NT2/D1 (cell line): Measurements from ENCODE around the gene PLCL1.
"Not testable (repeated sequence)": the region's sequence is repeated elsewhere in the genome, so short reads cannot be mapped to it uniquely, and the experiment has no call there.

Experiments
- DNase-seq: peaks from one replicate; pipeline ENCODE4 v3.0.0-alpha.2; 2011; ENCODE audit warnings: low read depth, low spot score
- H3K27me3 ChIP-seq: 2 replicates; pipeline ENCODE4 v1.6.0; 2011; ENCODE audit warnings: mild to moderate bottlenecking; ENCODE audit not compliant: insufficient read length, insufficient read depth
- H3K36me3 ChIP-seq: 2 replicates; pipeline ENCODE4 v1.6.1; 2011; ENCODE audit warnings: mild to moderate bottlenecking, low read length, mixed read lengths; ENCODE audit not compliant: insufficient read depth, insufficient read length
- H3K4me1 ChIP-seq: 2 replicates; pipeline ENCODE4 v1.5.1; 2011; ENCODE audit not compliant: insufficient read depth, insufficient read length
- H3K4me3 ChIP-seq: 2 replicates; pipeline ENCODE4 v1.5.1; 2011; ENCODE audit warnings: low read depth; ENCODE audit not compliant: insufficient read length
- H3K9ac ChIP-seq: 2 replicates; pipeline ENCODE4 v1.6.0; 2011; ENCODE audit warnings: low read depth; ENCODE audit not compliant: insufficient read length
- H3K9me3 ChIP-seq: 2 replicates; pipeline ENCODE4 v1.5.1; 2011; ENCODE audit warnings: mild to moderate bottlenecking, low read length; ENCODE audit not compliant: insufficient read depth
- SUZ12 ChIP-seq: IDR thresholded peaks from 2 replicates; pipeline ENCODE4 v1.6.1; 2011; ENCODE audit not compliant: insufficient read length, insufficient read depth; ENCODE audit errors: extremely low read depth
- YY1 ChIP-seq: IDR thresholded peaks from 2 replicates; pipeline ENCODE4 v1.6.1; 2011; ENCODE audit not compliant: insufficient read length, insufficient read depth
- ZNF274 ChIP-seq: IDR thresholded peaks from 2 replicates; pipeline ENCODE4 v1.6.1; 2011; ENCODE audit warnings: mild to moderate bottlenecking, low read depth, low read length

PLCL1 gene

GRCh38 chr2:197828464-197829135 is 24.2 kb downstream of the PLCL1 start:
- Histone ChIP-seq H3K9ac (no peak overlapping the region), H3K36me3 (no peaks in the 10 kb centered on the region)
- TF ChIP-seq YY1 (no peak), ZNF274 (no peak), SUZ12 (no peak)

DNA sequence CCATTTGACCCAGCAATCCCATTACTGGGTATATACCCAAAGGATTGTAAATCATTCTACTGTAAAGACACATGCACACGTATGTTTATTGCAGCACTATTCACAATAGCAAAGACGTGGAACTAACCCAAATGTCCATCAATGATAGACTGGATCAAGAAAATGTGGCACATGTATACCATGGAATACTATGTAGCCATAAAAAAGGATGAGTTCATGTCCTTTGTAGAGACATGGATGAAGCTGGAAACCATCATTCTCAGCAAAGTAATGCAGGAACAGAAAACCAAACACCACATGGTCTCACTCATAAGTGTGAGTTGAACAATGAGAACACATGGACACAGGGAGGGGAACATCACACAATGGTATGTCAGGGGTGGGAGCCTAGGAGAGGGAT is 30.4 kb downstream of the PLCL1 start:
- not testable (repeated sequence) for H3K9me3 ChIP-seq, H3K4me3 ChIP-seq, H3K27me3 ChIP-seq, H3K4me1 ChIP-seq, H3K9ac ChIP-seq, H3K36me3 ChIP-seq, DNase-seq

More at GRCh38 chr2:197828464-197829135, 24.2 kb downstream of the PLCL1 start:
- Histone ChIP-seq H3K4me3 (no peak overlapping the region), H3K9me3 (no peaks in the 10 kb centered on the region), H3K4me1 (no peaks in the 10 kb centered on the region), H3K27me3 (no peaks in the 10 kb centered on the region)
- DNase-seq: no peak

GRCh38 chr2:197835293-197835692 is 30.9 kb downstream of the PLCL1 start:
- H3K27me3 ChIP-seq: no peaks in the 10 kb centered on the region
- TF ChIP-seq ZNF274: no peak
- TF ChIP-seq SUZ12: no peak
- no peak for TF ChIP-seq YY1
- H3K36me3 ChIP-seq: no peaks in the 10 kb centered on the region
- no peak overlapping the region for H3K9ac ChIP-seq
- no peak overlapping the region for H3K4me3 ChIP-seq
- no peaks in the 10 kb centered on the region for H3K9me3 ChIP-seq
- H3K4me1 ChIP-seq: no peaks in the 10 kb centered on the region
- DNase-seq: no peak

GRCh38 chr2:197838036-197838435 is 33.6 kb downstream of the PLCL1 start:
- Histone ChIP-seq H3K4me3 (no peak overlapping the region), H3K4me1 (no peaks in the 10 kb centered on the region), H3K9ac (no peak overlapping the region), H3K36me3 (no peaks in the 10 kb centered on the region), H3K9me3 (no peaks in the 10 kb centered on the region), H3K27me3 (no peaks in the 10 kb centered on the region)
- no peak for DNase-seq
- TF ChIP-seq ZNF274: no peak
- TF ChIP-seq SUZ12: no peak
- TF ChIP-seq YY1: no peak

DNA sequence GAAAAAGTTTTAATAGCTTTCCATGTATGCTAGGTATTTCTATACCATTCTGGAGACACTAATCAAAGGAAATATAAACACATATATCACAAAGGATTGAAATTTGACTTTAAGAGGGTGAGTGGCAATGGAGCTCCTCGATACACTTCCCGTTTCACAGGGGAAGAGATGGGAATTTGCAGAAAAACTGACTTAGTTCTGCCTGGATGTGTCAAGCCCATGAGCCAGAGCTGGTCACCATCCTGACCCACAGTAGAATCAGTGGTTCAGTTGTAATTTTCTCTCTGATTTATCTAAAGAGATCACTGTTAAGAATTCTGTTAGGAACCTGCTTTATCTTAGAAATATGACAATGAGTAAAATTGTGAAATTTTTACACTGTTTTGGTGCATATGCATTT is 34.2 kb downstream of the PLCL1 start:
- TF ChIP-seq YY1 (no peak), SUZ12 (no peak), ZNF274 (no peak)
- no peaks in the 10 kb centered on the region for H3K27me3 ChIP-seq
- H3K4me3 ChIP-seq: no peak overlapping the region
- no peaks in the 10 kb centered on the region for H3K9me3 ChIP-seq
- no peaks in the 10 kb centered on the region for H3K36me3 ChIP-seq
- no peak for DNase-seq
- H3K9ac ChIP-seq: no peak overlapping the region
- H3K4me1 ChIP-seq: no peaks in the 10 kb centered on the region

DNA sequence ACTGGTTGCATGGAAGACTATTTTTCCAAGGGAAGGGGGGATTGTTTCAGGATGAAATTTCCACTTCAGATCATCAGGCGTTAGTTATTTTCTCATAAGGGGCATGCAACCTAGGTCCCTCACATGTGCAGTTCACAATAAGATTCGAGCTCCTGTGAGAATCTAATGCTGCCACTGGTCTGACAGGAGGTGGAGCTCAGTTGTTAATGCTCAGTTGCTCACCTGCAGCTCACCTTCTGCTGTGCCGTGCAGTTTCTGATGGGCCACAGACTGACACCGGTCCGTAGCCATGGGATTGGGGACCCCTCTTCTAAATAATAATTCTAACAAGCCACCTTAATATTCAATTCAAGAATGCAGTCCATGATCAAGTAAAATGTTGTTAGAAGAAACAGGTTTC is 34.9 kb downstream of the PLCL1 start:
- Histone ChIP-seq H3K27me3 (no peaks in the 10 kb centered on the region), H3K36me3 (no peaks in the 10 kb centered on the region), H3K4me1 (no peaks in the 10 kb centered on the region), H3K9ac (no peak overlapping the region), H3K9me3 (no peaks in the 10 kb centered on the region), H3K4me3 (no peak overlapping the region)
- TF ChIP-seq YY1: no peak
- no peak for TF ChIP-seq SUZ12
- TF ChIP-seq ZNF274: no peak
- no peak for DNase-seq

DNA sequence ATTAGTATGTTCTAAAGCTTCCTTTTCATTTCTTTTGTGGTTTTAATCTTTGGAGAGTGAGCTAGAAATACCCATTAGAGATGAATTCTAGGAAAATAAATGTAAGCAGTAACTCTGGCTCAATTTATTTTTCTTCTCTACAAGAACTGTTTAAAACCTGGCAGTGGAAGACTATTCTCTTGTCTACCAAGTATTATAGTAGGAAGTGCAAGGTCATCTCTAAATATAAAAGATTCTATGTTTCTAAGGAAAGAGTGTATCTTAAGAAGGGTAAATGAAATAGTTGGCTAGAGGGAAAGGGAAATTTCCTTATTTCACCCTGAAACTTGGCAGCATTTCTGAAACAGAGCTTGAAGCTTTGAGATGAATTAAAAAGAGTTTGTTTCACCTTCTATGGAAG is 35.5 kb downstream of the PLCL1 start:
- Histone ChIP-seq H3K4me3 (no peak overlapping the region), H3K27me3 (no peaks in the 10 kb centered on the region), H3K4me1 (no peaks in the 10 kb centered on the region), H3K36me3 (no peaks in the 10 kb centered on the region), H3K9me3 (no peaks in the 10 kb centered on the region), H3K9ac (no peak overlapping the region)
- no peak for DNase-seq
- no peak for TF ChIP-seq ZNF274
- no peak for TF ChIP-seq YY1
- no peak for TF ChIP-seq SUZ12

- H3K9ac ChIP-seq: no peak overlapping the region
- no peaks in the 10 kb centered on the region for H3K4me1 ChIP-seq
- H3K27me3 ChIP-seq: no peaks in the 10 kb centered on the region
- no peak for TF ChIP-seq YY1
- TF ChIP-seq SUZ12: no peak
- TF ChIP-seq ZNF274: no peak
- no peaks in the 10 kb centered on the region for H3K36me3 ChIP-seq
- H3K9me3 ChIP-seq: no peaks in the 10 kb centered on the region
- DNase-seq: no peak
- no peak overlapping the region for H3K4me3 ChIP-seq
These were observed 41.7 kb downstream of the PLCL1 start for GRCh38 chr2:197846128-197846527.
